Measurements from ENCODE around the gene TMEM119. TPM values are rescaled to one million over a fixed set of nuclear protein-coding genes. Genes with fewer than 3 reads are reported as not detected.

Gene TMEM119
- total RNA-seq (10 to 100 TPM in 3 of 9 donors, 1 to 10 TPM in 6; 3.3 to 14.8 (median 6.9) TPM), polyA plus RNA-seq (10 to 100 TPM in 1 of 3 donors, 1 to 10 TPM in 2; 3.1 to 12.4 (median 5.6) TPM)
- long read RNA-seq, donor 1: 0 reads
- long read RNA-seq, donor 2: 0 reads
- long read RNA-seq, donor 3: 0 reads
- long read RNA-seq, donor 4: 0 reads
- long read RNA-seq, donor 5, transcript TMEM119-201 (2 exons, 2,707 nt): major isoform, 23 of 27 reads
- long read RNA-seq, donor 5, partial matches to known transcripts: 0 of 27 reads
- long read RNA-seq, donor 5, other reads (novel, unspliced or antisense): 4 of 27 reads
- long read RNA-seq, donor 6, partial matches to known transcripts: 0 of 2 reads
- long read RNA-seq, donor 6, other reads (novel, unspliced or antisense): 0 of 2 reads
- long read RNA-seq, donor 7: 0 reads
- long read RNA-seq, donor 8, partial matches to known transcripts: 0 of 1 reads
- long read RNA-seq, donor 8, other reads (novel, unspliced or antisense): 0 of 1 reads
- long read RNA-seq, donor 9: 0 reads
- long read RNA-seq, donor 10, partial matches to known transcripts: 0 of 1 reads
- long read RNA-seq, donor 10, other reads (novel, unspliced or antisense): 0 of 1 reads

- intact Hi-C loops (cut with DNase I): no loop called here
- TF ChIP-seq POLR2A (IDR thresholded peaks at IDR 0.05) (no peak), CTCF (IDR thresholded peaks at IDR 0.05) (no peak)
- Histone ChIP-seq H3K4me3 (peak within 1 kb of the TSS in 1 of 4 donors; percentile 46), H3K27me3 (no peaks in the 10 kb centered on the region), H3K9me3 (replicated peaks in 1 of 3) (no peaks in the 10 kb centered on the region), H3K36me3 (replicated peaks in 1 of 2) (no peaks in the 10 kb centered on the region), H3K27ac (peak within 1 kb of the TSS in 1 of 5 donors; percentile 23), H3K4me1 (replicated peaks in 1 of 2) (no peaks in the 10 kb centered on the region)
- peak in 1 of 7 donors; percentile 25 for DNase-seq
- WGBS, 4 donors: 43 to 76% (median 55%) methylated on average over 8 to 27 of the region's 27 CpGs
Observed at GRCh38 chr12:108597559-108598471, at the start of gene TMEM119. Gene TMEM119, minus strand, starts transcription at chr12:108598084. Its CDS starts 5,701 bp downstream, at chr12:108592383.

GRCh38 chr12:108646600-108647579 is 49.0 kb upstream of the TMEM119 start:
- H3K9me3 ChIP-seq (replicated peaks in 1 of 3): no peaks in the 10 kb centered on the region
- H3K27ac ChIP-seq: peak overlapping the region in 3 of 5 donors; percentile 32 to 71 (median 61)
- no peak overlapping the region for H3K4me3 ChIP-seq
- DNase-seq: peak in 5 of 7 donors; percentile 9 to 69 (median 59)
- 32 to 54% (median 47%) methylated on average over 10 of the region's 10 CpGs for WGBS, 4 donors
- intact Hi-C loops (cut with DNase I): no loop called here
- peaks cover 35 to 57% of the 10 kb centered on the region in 2 donors for H3K4me1 ChIP-seq (replicated peaks in 1 of 2)
- H3K36me3 ChIP-seq (replicated peaks in 1 of 2): peaks cover 0 to 28% of the 10 kb centered on the region in 2 donors
- TF ChIP-seq POLR2A (IDR thresholded peaks at IDR 0.05) (no peak), CTCF (IDR thresholded peaks at IDR 0.05) (peak in 2 of 6 experiments; percentile 7 to 9)
- H3K27me3 ChIP-seq: no peaks in the 10 kb centered on the region

GRCh38 chr12:108645686-108646599 is 48.1 kb upstream of the TMEM119 start:
- no peak overlapping the region for H3K4me3 ChIP-seq
- H3K27me3 ChIP-seq: no peaks in the 10 kb centered on the region
- peak overlapping the region in 4 of 5 donors; percentile 7 to 61 (median 46) for H3K27ac ChIP-seq
- peaks cover 35 to 66% of the 10 kb centered on the region in 2 donors for H3K4me1 ChIP-seq (replicated peaks in 1 of 2)
- peak in 2 of 7 donors; percentile 22 to 25 for DNase-seq
- intact Hi-C loops (cut with DNase I): no loop called here
- no peaks in the 10 kb centered on the region for H3K9me3 ChIP-seq (replicated peaks in 1 of 3)
- H3K36me3 ChIP-seq (replicated peaks in 1 of 2): peaks cover 0 to 19% of the 10 kb centered on the region in 2 donors
- TF ChIP-seq CTCF (IDR thresholded peaks at IDR 0.05): no peak
- TF ChIP-seq POLR2A (IDR thresholded peaks at IDR 0.05): no peak
- 81 to 90% (median 89%) methylated on average over 15 of the region's 15 CpGs for WGBS, 4 donors

Measured in adrenal gland (tissue), 19 donors.